Activated CD4-positive, alpha-beta memory T cell treated with anti-CD3 and anti-CD28 coated beads, Interleukin-2, amount 10 ng/mL, durations not matched to agents 7 days and 5 days (primary cell): Measurements from ENCODE around the gene PRKCI. TPM values are rescaled to one million over a fixed set of nuclear protein-coding genes. Genes with fewer than 3 reads are reported as not detected.
"Not testable (repeated sequence)": the region's sequence is repeated elsewhere in the genome, so short reads cannot be mapped to it uniquely, and the experiment has no call there.

Source experiments
- CTCF ChIA-PET: fragments of 350-600 bp; sonication (Branson Sonifier 250); formaldehyde crosslinking; loops from one replicate; lab custom pipeline; 2021; ENCODE audit warnings: antibody characterized with exemption, inconsistent platforms; lab: Charles Lee
- POLR2A ChIA-PET: fragments of 350-600 bp; sonication (Branson Sonifier 250); formaldehyde crosslinking; loops from one replicate; lab custom pipeline; 2021; ENCODE audit warnings: antibody characterized with exemption; lab: Charles Lee
- DNase-seq: peaks from one replicate; pipeline ENCODE4 v3.0.0-alpha.2; 2020
- H3K27ac Mint-ChIP-seq: one replicate; pipeline ENCODE4 v1.8.0; 2021; ENCODE audit warnings: mild to moderate bottlenecking, mixed read lengths
- H3K27me3 Mint-ChIP-seq: one replicate; pipeline ENCODE4 v1.8.0; 2021; ENCODE audit warnings: mixed read lengths
- H3K36me3 Mint-ChIP-seq: one replicate; pipeline ENCODE4 v1.8.0; 2021; ENCODE audit warnings: low read depth, mixed read lengths
- H3K4me1 Mint-ChIP-seq: one replicate; pipeline ENCODE4 v1.8.0; 2021; ENCODE audit warnings: mixed read lengths
- H3K4me3 Mint-ChIP-seq: one replicate; pipeline ENCODE4 v1.8.0; 2021; ENCODE audit warnings: mild to moderate bottlenecking, mixed read lengths
- H3K9me3 Mint-ChIP-seq: one replicate; pipeline ENCODE4 v1.8.0; 2021; ENCODE audit warnings: mixed read lengths
- total RNA-seq, 2 experiments: library from RNA; stranded (reverse); gene quantifications; one replicate each; pipeline ENCODE4 v1.2.3, GENCODE V29; 2021

Gene PRKCI
- total RNA-seq, 2 experiments from 2014 or later = 18.6 to 25.7 TPM

GRCh38 chr3:170331143-170331542 lies 108.9 kb downstream of the PRKCI start:
- Mint-ChIP-seq H3K36me3 (no peaks in the 10 kb centered on the region), H3K4me3 (no peak overlapping the region), H3K27me3 (no peaks in the 10 kb centered on the region), H3K9me3 (peaks cover 11% of the 10 kb centered on the region), H3K27ac (no peak overlapping the region), H3K4me1 (peaks cover 3% of the 10 kb centered on the region)
- no peak for DNase-seq
- ChIA-PET POLR2A (no interaction called here), CTCF (no interaction called here)

GRCh38 chr3:170337420-170337819 lies 115.2 kb downstream of the PRKCI start:
- Mint-ChIP-seq H3K27me3 (no peaks in the 10 kb centered on the region), H3K9me3 (peaks cover 7% of the 10 kb centered on the region), H3K4me1 (peaks cover under 1% of the 10 kb centered on the region), H3K36me3 (no peaks in the 10 kb centered on the region), H3K4me3 (no peak overlapping the region), H3K27ac (no peak overlapping the region)
- DNase-seq = no peak
- ChIA-PET CTCF (interaction anchor here (0.6 kb wide), 1 partner anchor 28 kb away, joined by 3 read pairs; no protein-coding TSS in a partner anchor), POLR2A (no interaction called here)

GRCh38 chr3:170338690-170339340 lies 116.6 kb downstream of the PRKCI start:
- H3K4me1 Mint-ChIP-seq = no peaks in the 10 kb centered on the region
- no peaks in the 10 kb centered on the region for H3K27me3 Mint-ChIP-seq
- DNase-seq = no peak
- H3K4me3 Mint-ChIP-seq = no peak overlapping the region
- H3K9me3 Mint-ChIP-seq = peaks cover 6% of the 10 kb centered on the region
- no peak overlapping the region for H3K27ac Mint-ChIP-seq
- ChIA-PET CTCF (no interaction called here), POLR2A (no interaction called here)
- no peaks in the 10 kb centered on the region for H3K36me3 Mint-ChIP-seq

- peaks cover 11% of the 10 kb centered on the region for H3K4me1 Mint-ChIP-seq
- DNase-seq, H3K9me3 Mint-ChIP-seq, POLR2A ChIA-PET, H3K27ac Mint-ChIP-seq, H3K36me3 Mint-ChIP-seq, H3K27me3 Mint-ChIP-seq, H3K4me3 Mint-ChIP-seq, CTCF ChIA-PET: not testable (repeated sequence)
Measured at GRCh38 chr3:170342273-170342672, 120.0 kb downstream of the PRKCI start.

- H3K4me1 Mint-ChIP-seq = peaks cover 11% of the 10 kb centered on the region
- H3K36me3 Mint-ChIP-seq, H3K4me3 Mint-ChIP-seq, H3K9me3 Mint-ChIP-seq, H3K27ac Mint-ChIP-seq, POLR2A ChIA-PET, H3K27me3 Mint-ChIP-seq, CTCF ChIA-PET, DNase-seq: not testable (repeated sequence)
Measured at GRCh38 chr3:170343859-170344258, 121.6 kb downstream of the PRKCI start.

GRCh38 chr3:170344971-170345370 lies 122.7 kb downstream of the PRKCI start:
- Mint-ChIP-seq H3K4me1 (peaks cover 11% of the 10 kb centered on the region), H3K36me3 (no peaks in the 10 kb centered on the region), H3K4me3 (no peak overlapping the region), H3K27me3 (no peaks in the 10 kb centered on the region), H3K9me3 (no peaks in the 10 kb centered on the region), H3K27ac (no peak overlapping the region)
- DNase-seq = no peak
- ChIA-PET POLR2A (no interaction called here), CTCF (no interaction called here)

GRCh38 chr3:170346481-170347392 lies 124.5 kb downstream of the PRKCI start:
- no peak overlapping the region for H3K27ac Mint-ChIP-seq
- H3K27me3 Mint-ChIP-seq = no peaks in the 10 kb centered on the region
- ChIA-PET POLR2A (no interaction called here), CTCF (interaction anchor here (1.2 kb wide), 1 partner anchor 10 kb away, joined by 3 read pairs; no protein-coding TSS in a partner anchor)
- H3K9me3 Mint-ChIP-seq = no peaks in the 10 kb centered on the region
- no peak overlapping the region for H3K4me3 Mint-ChIP-seq
- no peaks in the 10 kb centered on the region for H3K36me3 Mint-ChIP-seq
- peaks cover 12% of the 10 kb centered on the region for H3K4me1 Mint-ChIP-seq
- no peak for DNase-seq

- Mint-ChIP-seq H3K4me1 (peaks cover 11% of the 10 kb centered on the region), H3K4me3 (no peak overlapping the region), H3K36me3 (no peaks in the 10 kb centered on the region), H3K9me3 (no peaks in the 10 kb centered on the region), H3K27ac (no peak overlapping the region), H3K27me3 (peaks cover 5% of the 10 kb centered on the region)
- POLR2A ChIA-PET = no interaction called here
- DNase-seq = no peak
- CTCF ChIA-PET = no interaction called here
Measured at GRCh38 chr3:170350515-170351413, 128.5 kb downstream of the PRKCI start.

- CTCF ChIA-PET = no interaction called here
- H3K27ac Mint-ChIP-seq = no peak overlapping the region
- H3K4me3 Mint-ChIP-seq = no peak overlapping the region
- peaks cover 20% of the 10 kb centered on the region for H3K4me1 Mint-ChIP-seq
- peaks cover 5% of the 10 kb centered on the region for H3K27me3 Mint-ChIP-seq
- no peak for DNase-seq
- no peaks in the 10 kb centered on the region for H3K9me3 Mint-ChIP-seq
- POLR2A ChIA-PET = no interaction called here
- no peaks in the 10 kb centered on the region for H3K36me3 Mint-ChIP-seq
Measured at GRCh38 chr3:170352936-170353335, 130.7 kb downstream of the PRKCI start.

- CTCF ChIA-PET = no interaction called here
Measured at GRCh38 chr3:170353485-170353884, 131.3 kb downstream of the PRKCI start.

GRCh38 chr3:170354760-170355159 lies 132.5 kb downstream of the PRKCI start:
- no peak overlapping the region for H3K4me3 Mint-ChIP-seq
- H3K27ac Mint-ChIP-seq = no peak overlapping the region
- peaks cover 32% of the 10 kb centered on the region for H3K4me1 Mint-ChIP-seq
- no peak for DNase-seq
- ChIA-PET CTCF (no interaction called here), POLR2A (no interaction called here)
- no peaks in the 10 kb centered on the region for H3K9me3 Mint-ChIP-seq
- H3K27me3 Mint-ChIP-seq = peaks cover 5% of the 10 kb centered on the region
- peaks cover 11% of the 10 kb centered on the region for H3K36me3 Mint-ChIP-seq

More at GRCh38 chr3:170353485-170353884, 131.3 kb downstream of the PRKCI start:
- DNase-seq = no peak
- peaks cover 22% of the 10 kb centered on the region for H3K4me1 Mint-ChIP-seq
- H3K27me3 Mint-ChIP-seq = peaks cover 5% of the 10 kb centered on the region
- H3K36me3 Mint-ChIP-seq = peaks cover 2% of the 10 kb centered on the region
- POLR2A ChIA-PET = no interaction called here
- H3K9me3 Mint-ChIP-seq = no peaks in the 10 kb centered on the region
- H3K27ac Mint-ChIP-seq = no peak overlapping the region
- no peak overlapping the region for H3K4me3 Mint-ChIP-seq
